Activated CD8-positive, alpha-beta memory T cell treated with anti-CD3 and anti-CD28 coated beads, Interleukin-2, amount 10 ng/mL, durations not matched to agents 7 days and 5 days (primary cell): ENCODE results near the gene PLA1A. TPM values are rescaled to one million over a fixed set of nuclear protein-coding genes. Genes with fewer than 3 reads are reported as not detected.
"Not testable (repeated sequence)": the region's sequence is repeated elsewhere in the genome, so short reads cannot be mapped to it uniquely, and the experiment has no call there.

Source experiments
- ATAC-seq: fragments of 150-1000 bp; cut with Tn5 transposase; one replicate; pipeline ENCODE4 v1.10.0; 2021; ENCODE audit warnings: moderate library complexity
- CTCF ChIA-PET: fragments of 350-600 bp; sonication (Branson Sonifier 250); formaldehyde crosslinking; loops from one replicate; lab custom pipeline; 2021; ENCODE audit warnings: antibody characterized with exemption; lab: Charles Lee
- DNase-seq: peaks from one replicate; pipeline ENCODE4 v3.0.0-alpha.2; 2020
- H3K27ac Mint-ChIP-seq: one replicate; pipeline ENCODE4 v1.8.0; 2021; ENCODE audit warnings: mild to moderate bottlenecking, mixed read lengths
- H3K27me3 Mint-ChIP-seq: one replicate; pipeline ENCODE4 v1.8.0; 2021; ENCODE audit warnings: mixed read lengths
- H3K36me3 Mint-ChIP-seq: one replicate; pipeline ENCODE4 v1.8.0; 2021; ENCODE audit warnings: mild to moderate bottlenecking, mixed read lengths
- H3K4me1 Mint-ChIP-seq: one replicate; pipeline ENCODE4 v1.8.0; 2021; ENCODE audit warnings: mixed read lengths
- H3K4me3 Mint-ChIP-seq: one replicate; pipeline ENCODE4 v1.8.0; 2021; ENCODE audit warnings: mild to moderate bottlenecking, moderate library complexity, mixed read lengths
- H3K9me3 Mint-ChIP-seq: one replicate; pipeline ENCODE4 v1.8.0; 2022; ENCODE audit warnings: low read depth, mixed read lengths
- total RNA-seq, 2 experiments: library from RNA; stranded (reverse); gene quantifications; one replicate each; pipeline ENCODE4 v1.2.3, GENCODE V29; 2021

PLA1A gene
- total RNA-seq, 2 experiments from 2014 or later: 0.68 TPM; not detected in 1

- no peaks in the 10 kb centered on the region for H3K27me3 Mint-ChIP-seq
- peaks cover 69% of the 10 kb centered on the region for H3K4me1 Mint-ChIP-seq
- ATAC-seq (peak; percentile 85), DNase-seq (peak; percentile 90)
- peak within 1 kb of the TSS; percentile 80 for H3K27ac Mint-ChIP-seq
- CTCF ChIA-PET: interaction anchor here (0.7 to 2.2 kb wide), 18 partner anchors 9 to 122 kb away, joined by 3 to 14 read pairs (median 4); partner anchors contain the start of genes ADPRH, TIMMDC1 and TMEM39A
- peaks cover 39% of the 10 kb centered on the region for H3K36me3 Mint-ChIP-seq
- H3K9me3 Mint-ChIP-seq: no peaks in the 10 kb centered on the region
- H3K4me3 Mint-ChIP-seq: peak within 1 kb of the TSS; percentile 81
These were observed 38.2 kb upstream of the PLA1A start, which contains the start of gene CD80 for GRCh38 chr3:119559441-119559963. TSS of gene CD80 (minus strand) at chr3:119559614. CDS start at chr3:119557728, 1,886 bp downstream.

GRCh38 chr3:119560160-119560559 is 37.5 kb upstream of the PLA1A start:
- Mint-ChIP-seq H3K27me3 (no peaks in the 10 kb centered on the region), H3K4me1 (peaks cover 62% of the 10 kb centered on the region), H3K4me3 (peak overlapping the region; percentile 81), H3K36me3 (peaks cover 36% of the 10 kb centered on the region), H3K27ac (peak overlapping the region; percentile 80), H3K9me3 (no peaks in the 10 kb centered on the region)
- CTCF ChIA-PET: interaction anchor here (0.7 to 2.2 kb wide), 13 partner anchors 9 to 121 kb away, joined by 3 to 14 read pairs (median 5); partner anchors contain the start of genes ADPRH, TIMMDC1 and TMEM39A
- ATAC-seq (no peak), DNase-seq (no peak)

GRCh38 chr3:119562307-119562961 is 35.3 kb upstream of the PLA1A start:
- CTCF ChIA-PET: interaction anchor here (0.7 to 1.0 kb wide), 4 partner anchors 8 to 265 kb away, joined by 3 read pairs; no protein-coding TSS in a partner anchor
- peaks cover 47% of the 10 kb centered on the region for H3K4me1 Mint-ChIP-seq
- DNase-seq (peak; percentile 77), ATAC-seq (peak; percentile 69)
- peak overlapping the region; percentile 89 for H3K27ac Mint-ChIP-seq
- H3K4me3 Mint-ChIP-seq: peak overlapping the region; percentile 38
- peaks cover 16% of the 10 kb centered on the region for H3K36me3 Mint-ChIP-seq
- no peaks in the 10 kb centered on the region for H3K9me3 Mint-ChIP-seq
- H3K27me3 Mint-ChIP-seq: no peaks in the 10 kb centered on the region

- H3K27me3 Mint-ChIP-seq, DNase-seq, H3K9me3 Mint-ChIP-seq, H3K36me3 Mint-ChIP-seq, H3K4me3 Mint-ChIP-seq, ATAC-seq, CTCF ChIA-PET, H3K27ac Mint-ChIP-seq: not testable (repeated sequence)
- peaks cover 40% of the 10 kb centered on the region for H3K4me1 Mint-ChIP-seq
These were observed 34.4 kb upstream of the PLA1A start for GRCh38 chr3:119563334-119563733.

GRCh38 chr3:119569156-119569555 is 28.5 kb upstream of the PLA1A start:
- Mint-ChIP-seq H3K9me3 (no peaks in the 10 kb centered on the region), H3K27me3 (peaks cover 6% of the 10 kb centered on the region), H3K4me3 (no peak overlapping the region), H3K36me3 (peaks cover 10% of the 10 kb centered on the region), H3K4me1 (peaks cover 19% of the 10 kb centered on the region), H3K27ac (no peak overlapping the region)
- ATAC-seq (no peak), DNase-seq (no peak)
- CTCF ChIA-PET: interaction anchor here (1.7 to 2.4 kb wide), 2 partner anchors 10 kb away, joined by 6 to 10 read pairs; partner anchors contain the start of genes ADPRH and CD80

GRCh38 chr3:119570229-119570628 is 27.5 kb upstream of the PLA1A start:
- H3K4me3 Mint-ChIP-seq: no peak overlapping the region
- no peaks in the 10 kb centered on the region for H3K9me3 Mint-ChIP-seq
- peaks cover 9% of the 10 kb centered on the region for H3K36me3 Mint-ChIP-seq
- CTCF ChIA-PET: interaction anchor here (1.2 to 2.4 kb wide), 3 partner anchors 8 to 11 kb away, joined by 3 to 10 read pairs (median 6); partner anchors contain the start of genes ADPRH and CD80
- peaks cover 21% of the 10 kb centered on the region for H3K4me1 Mint-ChIP-seq
- peak overlapping the region; percentile 49 for H3K27ac Mint-ChIP-seq
- H3K27me3 Mint-ChIP-seq: peaks cover 6% of the 10 kb centered on the region
- ATAC-seq: peak; percentile 58
- no peak for DNase-seq

- Mint-ChIP-seq H3K4me1 (peaks cover 17% of the 10 kb centered on the region), H3K9me3 (no peaks in the 10 kb centered on the region), H3K36me3 (peaks cover 9% of the 10 kb centered on the region), H3K4me3 (no peak overlapping the region), H3K27me3 (peaks cover 6% of the 10 kb centered on the region), H3K27ac (no peak overlapping the region)
- ATAC-seq: no peak
- no peak for DNase-seq
- CTCF ChIA-PET: interaction anchor here (1.4 to 2.4 kb wide), 2 partner anchors 8 to 73 kb away, joined by 3 to 6 read pairs; partner anchors contain the start of genes ADPRH and TIMMDC1
These were observed 26.5 kb upstream of the PLA1A start for GRCh38 chr3:119571230-119571629.

- H3K9me3 Mint-ChIP-seq: no peaks in the 10 kb centered on the region
- H3K4me3 Mint-ChIP-seq: no peak overlapping the region
- H3K36me3 Mint-ChIP-seq: peaks cover 9% of the 10 kb centered on the region
- peaks cover 14% of the 10 kb centered on the region for H3K4me1 Mint-ChIP-seq
- CTCF ChIA-PET: interaction anchor here (1.4 kb wide), 1 partner anchor 74 kb away, joined by 3 read pairs; the partner anchor contains the start of gene TIMMDC1
- no peak for ATAC-seq
- H3K27me3 Mint-ChIP-seq: peaks cover 6% of the 10 kb centered on the region
- H3K27ac Mint-ChIP-seq: no peak overlapping the region
- DNase-seq: no peak
These were observed 26.0 kb upstream of the PLA1A start for GRCh38 chr3:119571688-119572087.

- peaks cover 3% of the 10 kb centered on the region for H3K27me3 Mint-ChIP-seq
- peaks cover 2% of the 10 kb centered on the region for H3K36me3 Mint-ChIP-seq
- H3K4me3 Mint-ChIP-seq: no peak overlapping the region
- no peak overlapping the region for H3K27ac Mint-ChIP-seq
- no peak for ATAC-seq
- H3K9me3 Mint-ChIP-seq: no peaks in the 10 kb centered on the region
- CTCF ChIA-PET: interaction anchor here (1.6 kb wide), 1 partner anchor 17 kb away, joined by 4 read pairs; no protein-coding TSS in a partner anchor
- no peak for DNase-seq
- peaks cover 13% of the 10 kb centered on the region for H3K4me1 Mint-ChIP-seq
These were observed 22.2 kb upstream of the PLA1A start for GRCh38 chr3:119575507-119575906.

- peak; percentile 88 for ATAC-seq
- H3K4me3 Mint-ChIP-seq: peak within 1 kb of the TSS; percentile 83
- H3K36me3 Mint-ChIP-seq: peaks cover 2% of the 10 kb centered on the region
- no peaks in the 10 kb centered on the region for H3K9me3 Mint-ChIP-seq
- CTCF ChIA-PET: interaction anchor here (0.9 to 4.0 kb wide), 6 partner anchors 10 to 339 kb away, joined by 3 to 14 read pairs (median 4); partner anchors contain the start of genes B4GALT4 and CD80
- H3K27ac Mint-ChIP-seq: peak within 1 kb of the TSS; percentile 87
- H3K4me1 Mint-ChIP-seq: peaks cover 24% of the 10 kb centered on the region
- no peaks in the 10 kb centered on the region for H3K27me3 Mint-ChIP-seq
- peak; percentile 71 for DNase-seq
These were observed 18.2 kb upstream of the PLA1A start, which contains the start of gene ADPRH for GRCh38 chr3:119579366-119580066. TSS of gene ADPRH (plus strand) at chr3:119579492. CDS start at chr3:119582170, 2,678 bp downstream.

- peak; percentile 43 for ATAC-seq
- Mint-ChIP-seq H3K27ac (peak overlapping the region; percentile 87), H3K9me3 (no peaks in the 10 kb centered on the region), H3K36me3 (peaks cover 4% of the 10 kb centered on the region), H3K4me3 (peak overlapping the region; percentile 83), H3K4me1 (peaks cover 22% of the 10 kb centered on the region), H3K27me3 (no peaks in the 10 kb centered on the region)
- CTCF ChIA-PET: interaction anchor here (0.9 to 4.0 kb wide), 6 partner anchors 10 to 339 kb away, joined by 3 to 14 read pairs (median 4); partner anchors contain the start of genes B4GALT4 and CD80
- DNase-seq: peak; percentile 53
These were observed 17.5 kb upstream of the PLA1A start for GRCh38 chr3:119580067-119580760.

- CTCF ChIA-PET: interaction anchor here (4.0 kb wide), 1 partner anchor 22 kb away, joined by 14 read pairs; the partner anchor contains the start of gene CD80
- ATAC-seq: no peak
- no peak for DNase-seq
- Mint-ChIP-seq H3K9me3 (no peaks in the 10 kb centered on the region), H3K27ac (no peak overlapping the region), H3K4me3 (no peak overlapping the region), H3K36me3 (peaks cover 4% of the 10 kb centered on the region), H3K27me3 (no peaks in the 10 kb centered on the region), H3K4me1 (peaks cover 22% of the 10 kb centered on the region)
These were observed 15.5 kb upstream of the PLA1A start for GRCh38 chr3:119582178-119582577.
